ENCODE data around the gene MROH2B.

Gene MROH2B

DNA sequence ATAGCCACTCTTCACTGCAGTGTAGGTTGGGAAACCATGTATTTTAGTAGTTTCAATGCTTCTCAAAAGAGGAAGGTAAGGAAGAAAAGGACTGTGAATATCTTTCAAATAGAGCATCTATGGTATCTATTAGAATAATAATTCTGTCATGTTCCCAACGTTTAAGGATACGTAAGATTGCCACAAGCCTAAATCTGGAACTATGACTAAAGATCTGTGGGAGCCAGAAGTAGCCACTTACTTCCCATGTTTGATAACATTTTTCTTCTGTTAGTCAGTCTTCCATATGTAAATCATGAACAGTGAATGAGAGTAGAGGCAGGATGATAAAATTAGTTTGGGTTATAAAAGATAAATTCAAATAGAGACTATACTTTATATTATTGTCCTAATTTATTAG, 16.3 kb upstream of the MROH2B start:
- ATAC-seq, result no peak
- no peak for TF ChIP-seq CSDC2 (CRISPR knock-in tag; IDR thresholded peaks at IDR 0.05)
- no peak for TF ChIP-seq OSR1 (CRISPR knock-in tag; IDR thresholded peaks at IDR 0.05)
- no peak for TF ChIP-seq PPARA (CRISPR knock-in tag; IDR thresholded peaks at IDR 0.05; ENCODE audit: borderline replicate concordance)
- TF ChIP-seq, protein P1, sequence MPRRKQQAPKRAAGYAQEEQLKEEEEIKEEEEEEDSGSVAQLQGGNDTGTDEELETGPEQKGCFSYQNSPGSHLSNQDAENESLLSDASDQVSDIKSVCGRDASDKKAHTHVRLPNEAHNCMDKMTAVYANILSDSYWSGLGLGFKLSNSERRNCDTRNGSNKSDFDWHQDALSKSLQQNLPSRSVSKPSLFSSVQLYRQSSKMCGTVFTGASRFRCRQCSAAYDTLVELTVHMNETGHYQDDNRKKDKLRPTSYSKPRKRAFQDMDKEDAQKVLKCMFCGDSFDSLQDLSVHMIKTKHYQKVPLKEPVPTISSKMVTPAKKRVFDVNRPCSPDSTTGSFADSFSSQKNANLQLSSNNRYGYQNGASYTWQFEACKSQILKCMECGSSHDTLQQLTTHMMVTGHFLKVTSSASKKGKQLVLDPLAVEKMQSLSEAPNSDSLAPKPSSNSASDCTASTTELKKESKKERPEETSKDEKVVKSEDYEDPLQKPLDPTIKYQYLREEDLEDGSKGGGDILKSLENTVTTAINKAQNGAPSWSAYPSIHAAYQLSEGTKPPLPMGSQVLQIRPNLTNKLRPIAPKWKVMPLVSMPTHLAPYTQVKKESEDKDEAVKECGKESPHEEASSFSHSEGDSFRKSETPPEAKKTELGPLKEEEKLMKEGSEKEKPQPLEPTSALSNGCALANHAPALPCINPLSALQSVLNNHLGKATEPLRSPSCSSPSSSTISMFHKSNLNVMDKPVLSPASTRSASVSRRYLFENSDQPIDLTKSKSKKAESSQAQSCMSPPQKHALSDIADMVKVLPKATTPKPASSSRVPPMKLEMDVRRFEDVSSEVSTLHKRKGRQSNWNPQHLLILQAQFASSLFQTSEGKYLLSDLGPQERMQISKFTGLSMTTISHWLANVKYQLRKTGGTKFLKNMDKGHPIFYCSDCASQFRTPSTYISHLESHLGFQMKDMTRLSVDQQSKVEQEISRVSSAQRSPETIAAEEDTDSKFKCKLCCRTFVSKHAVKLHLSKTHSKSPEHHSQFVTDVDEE (CRISPR knock-in tag; IDR thresholded peaks at IDR 0.05), result no peak

GRCh38 chr5:41083306-41083705, 12.2 kb upstream of the MROH2B start:
- TF ChIP-seq ZFP30 (CRISPR knock-in tag; IDR thresholded peaks at IDR 0.05), result no peak
- TF ChIP-seq ZC3H10 (CRISPR knock-in tag; IDR thresholded peaks at IDR 0.05), result no peak
- TF ChIP-seq CSDC2 (CRISPR knock-in tag; IDR thresholded peaks at IDR 0.05), result no peak
- TF ChIP-seq BACH2 (CRISPR knock-in tag; IDR thresholded peaks at IDR 0.05; ENCODE audit: borderline replicate concordance), result no peak
- ATAC-seq, result no peak

DNA sequence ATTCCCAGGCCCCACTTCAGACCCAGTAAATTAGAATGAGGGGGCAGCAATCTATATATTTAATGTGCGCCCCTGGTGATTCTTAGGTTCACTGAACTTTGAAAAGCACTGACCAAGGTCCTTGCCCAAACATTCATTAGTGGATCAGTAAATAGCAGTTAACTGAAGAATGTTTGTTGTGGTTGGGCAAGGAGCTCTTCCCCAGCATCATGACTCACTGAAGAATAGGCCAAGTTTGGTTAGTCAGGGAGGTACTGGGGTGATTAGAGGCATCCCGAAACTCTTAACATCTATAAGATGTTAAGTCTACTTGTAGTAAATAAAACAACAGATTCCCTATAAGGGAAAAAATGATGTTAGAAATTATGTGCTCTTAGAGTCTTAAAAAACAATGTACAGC, 833 bp upstream of the MROH2B start:
- peak; percentile 90 for TF ChIP-seq ZFP3 (CRISPR knock-in tag; IDR thresholded peaks at IDR 0.05)
- no peak for TF ChIP-seq BACH2 (CRISPR knock-in tag; IDR thresholded peaks at IDR 0.05; ENCODE audit: borderline replicate concordance)
- no peak for ATAC-seq

- no peak for ATAC-seq
- TF ChIP-seq ZFP3 (CRISPR knock-in tag; IDR thresholded peaks at IDR 0.05) (no peak), ZNF8 (CRISPR knock-in tag; IDR thresholded peaks at IDR 0.05) (no peak), CSDC2 (CRISPR knock-in tag; IDR thresholded peaks at IDR 0.05) (no peak), GLIS3 (CRISPR knock-in tag; IDR thresholded peaks at IDR 0.05) (no peak), ARNTL (CRISPR knock-in tag; IDR thresholded peaks at IDR 0.05; ENCODE audit: borderline replicate concordance, low read depth) (no peak), SNAI2 (CRISPR knock-in tag; IDR thresholded peaks at IDR 0.05) (no peak), CSRNP3 (CRISPR knock-in tag; IDR thresholded peaks at IDR 0.05) (no peak), CREB5 (CRISPR knock-in tag; IDR thresholded peaks at IDR 0.05; ENCODE audit: low read depth) (no peak), ZNF70 (CRISPR knock-in tag; IDR thresholded peaks at IDR 0.05) (no peak), RARB (CRISPR knock-in tag; IDR thresholded peaks at IDR 0.05) (no peak), ZC3H10 (CRISPR knock-in tag; IDR thresholded peaks at IDR 0.05) (no peak), ISL1 (CRISPR knock-in tag; IDR thresholded peaks at IDR 0.05) (no peak), POU6F1 (CRISPR knock-in tag; IDR thresholded peaks at IDR 0.05; ENCODE audit: borderline replicate concordance, low read depth) (no peak), ZNF565 (CRISPR knock-in tag; conservative IDR thresholded peaks at IDR 0.05; ENCODE audit: low read depth) (no peak)
Measured at GRCh38 chr5:41067714-41068568, 3.2 kb downstream of the MROH2B start.
